K562 (cell line): Measurements from ENCODE around the gene KCNJ4. TPM values are rescaled to one million over a fixed set of nuclear protein-coding genes. Genes with fewer than 3 reads are reported as not detected.

Experiments used
- ATAC-seq: fragments of 200-7000 bp; cut with Tn5 transposase; 3 replicates; pipeline ENCODE4 v1.9.1; 2020; ENCODE audit warnings: moderate library complexity
- BruUV-seq: library from RNA; stranded (reverse); fragments of 400-500 nt; replicated peaks from 2 replicates; lab custom pipeline; 2021; lab: Mats Ljungman, UMichigan
- CTCF ChIA-PET: fragments of 300-600 bp; formaldehyde crosslinking; extraction: SDS; loops from one replicate; lab custom pipeline; 2021; ENCODE audit warnings: low intra/inter-chr PET ratio; lab: Yijun Ruan, JAX
- POLR2A ChIA-PET: fragments of 300-600, 350-650 bp; sonication (Branson Sonifier 250); formaldehyde crosslinking; extraction: SDS; loops from one replicate; lab custom pipeline; 2021; ENCODE audit warnings: antibody characterized with exemption, inconsistent platforms; lab: Yijun Ruan, JAX
- DNase-seq, 4 experiments: peaks; one replicate each; pipeline versions ENCODE4 v3.0.0 to v3.0.0-alpha.2; 2011 to 2018; ENCODE audit warnings: low spot score in 3 of 4, mixed read lengths in 3 of 4; ENCODE audit errors: extremely low read depth in 1 of 4
- FAIRE-seq: peaks from 2 replicates; lab custom pipeline; 2011; peaks lifted over from hg19 to GRCh38; lab: Jason Lieb, UNC
- H2AFZ ChIP-seq: 2 replicates; pipeline ENCODE4 v1.6.0; 2011; ENCODE audit warnings: low read depth, low read length, control low read depth, inconsistent platforms
- H3K27ac ChIP-seq: fragments of 200-600 bp; 3 replicates; pipeline ENCODE4 v1.8.0; 2011; ENCODE audit warnings: low read depth, mild to moderate bottlenecking, control low read depth, inconsistent platforms, low read length, moderate library complexity, mixed read lengths; ENCODE audit errors: extremely low read depth
- H3K27me3 ChIP-seq, 2 experiments: fragments of 300-600 bp in 1 of 2; 2 replicates in 1 of 2; 3 replicates in 1 of 2; pipeline versions ENCODE4 v1.6.0 to v1.8.0; 2011; ENCODE audit warnings: inconsistent platforms in 2 of 2, low read length in 2 of 2, mild to moderate bottlenecking in 1 of 2, mixed read lengths in 1 of 2, moderate library complexity in 1 of 2; ENCODE audit not compliant: control insufficient read depth in 2 of 2, insufficient read depth in 2 of 2
- H3K36me3 ChIP-seq: fragments of 300-600 bp; 3 replicates; pipeline ENCODE4 v1.8.0; 2011; ENCODE audit warnings: mild to moderate bottlenecking, low read length, inconsistent platforms; ENCODE audit not compliant: control insufficient read depth, insufficient read depth
- H3K4me1 ChIP-seq, 2 experiments: fragments of 200-600 bp in 1 of 2; replicated peaks in 1 of 2; 2 replicates in 1 of 2; 3 replicates in 1 of 2; pipeline versions ENCODE4 v1.5.1 to v1.8.0; 2011; ENCODE audit warnings: inconsistent platforms in 2 of 2, low read length in 2 of 2, mild to moderate bottlenecking in 1 of 2, mixed read lengths in 1 of 2, moderate library complexity in 1 of 2; ENCODE audit not compliant: control insufficient read depth in 2 of 2, insufficient read depth in 2 of 2
- H3K4me2 ChIP-seq: 2 replicates; pipeline ENCODE4 v1.6.1; 2011; ENCODE audit warnings: low read length, control low read depth, inconsistent platforms, mixed read lengths; ENCODE audit not compliant: insufficient read depth
- H3K4me3 ChIP-seq: fragments of 200-600 bp; sonication (generic), shearing (Covaris generic); 2 replicates; pipeline ENCODE4 v1.5.1; 2016; ENCODE audit warnings: control low read depth, inconsistent platforms
- H3K79me2 ChIP-seq: fragments of 200-600 bp; 3 replicates; pipeline ENCODE4 v1.8.0; 2011; ENCODE audit warnings: low read length, inconsistent platforms; ENCODE audit not compliant: control insufficient read depth, insufficient read depth
- H3K9ac ChIP-seq, 2 experiments: 2 replicates each; pipeline versions ENCODE4 v1.6.0 to v1.6.1; 2011; ENCODE audit warnings: low read depth in 2 of 2, low read length in 2 of 2, control low read depth in 1 of 2, inconsistent platforms in 1 of 2, mild to moderate bottlenecking in 1 of 2, mixed read lengths in 1 of 2; ENCODE audit not compliant: insufficient read depth in 1 of 2
- H3K9me1 ChIP-seq: one replicate; pipeline ENCODE4 v1.6.0; 2011; ENCODE audit warnings: inconsistent platforms, mild to moderate bottlenecking, low read length, moderate library complexity; ENCODE audit not compliant: control insufficient read depth, insufficient read depth
- H3K9me3 ChIP-seq: replicated peaks from 2 replicates; pipeline ENCODE4 v1.5.1; 2011; ENCODE audit warnings: low read depth, low read length, inconsistent platforms; ENCODE audit not compliant: control insufficient read depth, insufficient read depth
- H4K20me1 ChIP-seq: replicated peaks from 2 replicates; pipeline ENCODE4 v1.6.1; 2011; ENCODE audit warnings: low read length, inconsistent platforms, mixed read lengths; ENCODE audit not compliant: control insufficient read depth, insufficient read depth
- EWSR1 ChIP-seq: fragments of 450-650 bp; IDR thresholded peaks from 2 replicates; pipeline ENCODE4 v1.6.1; 2018; ENCODE audit warnings: borderline replicate concordance, mild to moderate bottlenecking, low read depth, moderate library complexity; ENCODE audit not compliant: partially characterized antibody
- RFX7 ChIP-seq: fragments of 250-450 bp; sonication (Bioruptor Pico); IDR thresholded peaks from 2 replicates; pipeline ENCODE4 v1.5.1; 2021; ENCODE audit warnings: mild to moderate bottlenecking
- SMAD1 ChIP-seq: fragments of 150-350 bp; IDR thresholded peaks from 2 replicates; pipeline ENCODE4 v1.6.1; 2014; ENCODE audit warnings: low read length, low read depth; ENCODE audit not compliant: partially characterized antibody
- ZBTB8A ChIP-seq: fragments of 450-650 bp; IDR thresholded peaks from 2 replicates; pipeline ENCODE4 v1.6.1; 2018; ENCODE audit warnings: mild to moderate bottlenecking, moderate library complexity; ENCODE audit not compliant: partially characterized antibody
- ZC3H4 ChIP-seq: sonication (generic); formaldehyde crosslinking; IDR thresholded peaks from 2 replicates; pipeline ENCODE4 v1.9.0; 2021; ENCODE audit warnings: missing genetic modification reagents, borderline replicate concordance
- ZNF436 ChIP-seq: fragments of 250-450, 450-650 bp; sonication (Bioruptor Pico); formaldehyde crosslinking; IDR thresholded peaks from 2 replicates; pipeline ENCODE4 v1.7.0; 2020; ENCODE audit warnings: mild to moderate bottlenecking
- WGBS: fragments of 100-300 bp; shearing (Covaris generic); methylation state at CpG from one replicate; pipeline ENCODE4 v1.1.6; 2016; ENCODE audit warnings: low coverage, mixed read lengths; ENCODE audit not compliant: insufficient coverage; ENCODE audit errors: missing lambda C conversion rate; 5-methylcytosine and 5-hydroxymethylcytosine counted together
- in situ Hi-C: fragments of 300-500 bp; cut with MboI; formaldehyde crosslinking; loops from 4 replicates; pipeline ENCODE4 v1.15.0; 2018; ENCODE audit warnings: inconsistent platforms, mixed read lengths
- intact Hi-C: fragments of 100-400 bp; cut with micrococcal nuclease; formaldehyde crosslinking; loops from 2 replicates; pipeline ENCODE4 v1.14.2; 2022
- polyA plus RNA-seq, 8 experiments: library from polyadenylated mRNA; depleted of rRNA in 4 of 8; stranded (reverse) in 5 of 8; unstranded in 3 of 8; fragments of >200 nt; fragmentation: Nextera tagmentation in 2 of 8; fragmentation: Illumina TruSeq in 1 of 8; extraction: Ambion mirVana in 2 of 8; extraction: Trizol in 1 of 8; gene quantifications; 2 replicates each; pipeline versions ENCODE4 v1.2.1 to v1.2.3, GENCODE V29; 2011 to 2014; ENCODE audit warnings: inconsistent platforms in 1 of 8, missing spikeins in 1 of 8
- total RNA-seq, 7 experiments: library from RNA; depleted of rRNA in 6 of 7; stranded (reverse); fragments of >200 nt in 6 of 7; fragmentation: Illumina TruSeq in 2 of 7; extraction: Trizol in 2 of 7; gene quantifications; 2 replicates each; pipeline versions ENCODE4 v1.2.1 to v1.2.3, GENCODE V29; 2011 to 2021; ENCODE audit warnings: low replicate concordance in 1 of 7
- TF ChIP-seq, protein P1 (sequence below), 2 experiments: fragments of 450-650 bp; IDR thresholded peaks; 2 replicates each; pipeline ENCODE4 v1.6.1; 2018; ENCODE audit warnings: mild to moderate bottlenecking in 2 of 2, low read depth in 1 of 2; ENCODE audit not compliant: partially characterized antibody in 2 of 2

Gene KCNJ4
- total and polyA plus RNA-seq, 9 of the 15 experiments (the other 6 are each of a cell fraction or from before 2014, with no cell fraction given): 0.07 to 0.55 (median 0.09) TPM; not detected in 4

DNA sequence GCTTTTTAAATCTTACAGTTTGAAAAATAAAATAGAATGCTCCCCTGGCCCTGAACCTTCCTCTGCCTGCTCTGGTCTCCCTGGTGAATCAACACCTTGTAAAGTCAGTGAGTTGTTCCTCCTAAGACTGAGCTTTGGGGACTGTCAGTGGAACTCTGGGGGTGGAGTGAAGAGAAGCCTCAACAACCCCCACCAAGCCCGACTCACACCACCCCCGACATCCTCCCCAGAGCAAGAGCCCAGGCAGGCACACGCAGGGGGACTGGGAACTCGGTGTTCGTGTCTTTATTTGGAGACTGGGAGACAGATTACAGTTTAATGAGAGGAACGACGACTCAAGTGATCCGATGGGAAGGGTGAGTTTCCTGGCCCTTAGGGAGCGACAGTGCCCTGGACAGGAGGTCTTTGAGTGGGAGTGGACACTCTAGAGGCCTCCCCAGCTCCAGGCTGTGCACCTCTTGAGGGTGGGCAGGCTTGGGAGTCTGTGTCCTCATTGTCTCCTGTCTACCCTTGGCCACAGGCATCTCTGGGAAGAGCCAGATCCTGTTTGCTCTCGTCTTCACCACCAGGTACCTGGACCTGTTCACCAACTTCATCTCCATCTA lies 19.1 kb upstream of the KCNJ4 start:
- in situ Hi-C loops: no loop called here

More for the DNA sequence above, 19.1 kb upstream of the KCNJ4 start:
- Histone ChIP-seq H2AFZ (no peak overlapping the region), H3K4me2 (no peak overlapping the region), H3K79me2 (no peaks in the 10 kb centered on the region; the same call in 2 of the 3 replicates), H3K9me3 (no peaks in the 10 kb centered on the region), H3K27ac (no peak overlapping the region), H3K9me1 (no peaks in the 10 kb centered on the region), H3K36me3 (peaks cover 5% of the 10 kb centered on the region; the same call in 2 of the 3 replicates), H3K9ac (peak overlapping the region in 1 of 2 experiments; percentile 27; a peak in 1 of 4 replicates), H3K27me3 (no peaks in the 10 kb centered on the region), H4K20me1 (no peaks in the 10 kb centered on the region), H3K4me3 (no peak overlapping the region), H3K4me1 (peaks cover 0 to 4% of the 10 kb centered on the region in 2 experiments; a peak in 2 of 5 replicates)
- FAIRE-seq: no peak
- 42% methylated on average over 7 of the region's 10 CpGs for WGBS
- no TSS peak for BruUV-seq
- ChIA-PET POLR2A (interaction anchor here (1.4 to 1.7 kb wide), 2 partner anchors 11 to 14 kb away, joined by 3 to 5 read pairs; no protein-coding TSS in a partner anchor), CTCF (no interaction called here)
- DNase-seq: no peak
- no peak; the same call in 1 of the 3 replicates for ATAC-seq
- TF ChIP-seq ZC3H4 (CRISPR knock-in tag) (no peak), EWSR1 (no peak), SMAD1 (no peak), ZBTB8A (no peak), RFX7 (CRISPR knock-in tag) (no peak), ZNF436 (CRISPR knock-in tag) (no peak)
- TF ChIP-seq, protein P1, sequence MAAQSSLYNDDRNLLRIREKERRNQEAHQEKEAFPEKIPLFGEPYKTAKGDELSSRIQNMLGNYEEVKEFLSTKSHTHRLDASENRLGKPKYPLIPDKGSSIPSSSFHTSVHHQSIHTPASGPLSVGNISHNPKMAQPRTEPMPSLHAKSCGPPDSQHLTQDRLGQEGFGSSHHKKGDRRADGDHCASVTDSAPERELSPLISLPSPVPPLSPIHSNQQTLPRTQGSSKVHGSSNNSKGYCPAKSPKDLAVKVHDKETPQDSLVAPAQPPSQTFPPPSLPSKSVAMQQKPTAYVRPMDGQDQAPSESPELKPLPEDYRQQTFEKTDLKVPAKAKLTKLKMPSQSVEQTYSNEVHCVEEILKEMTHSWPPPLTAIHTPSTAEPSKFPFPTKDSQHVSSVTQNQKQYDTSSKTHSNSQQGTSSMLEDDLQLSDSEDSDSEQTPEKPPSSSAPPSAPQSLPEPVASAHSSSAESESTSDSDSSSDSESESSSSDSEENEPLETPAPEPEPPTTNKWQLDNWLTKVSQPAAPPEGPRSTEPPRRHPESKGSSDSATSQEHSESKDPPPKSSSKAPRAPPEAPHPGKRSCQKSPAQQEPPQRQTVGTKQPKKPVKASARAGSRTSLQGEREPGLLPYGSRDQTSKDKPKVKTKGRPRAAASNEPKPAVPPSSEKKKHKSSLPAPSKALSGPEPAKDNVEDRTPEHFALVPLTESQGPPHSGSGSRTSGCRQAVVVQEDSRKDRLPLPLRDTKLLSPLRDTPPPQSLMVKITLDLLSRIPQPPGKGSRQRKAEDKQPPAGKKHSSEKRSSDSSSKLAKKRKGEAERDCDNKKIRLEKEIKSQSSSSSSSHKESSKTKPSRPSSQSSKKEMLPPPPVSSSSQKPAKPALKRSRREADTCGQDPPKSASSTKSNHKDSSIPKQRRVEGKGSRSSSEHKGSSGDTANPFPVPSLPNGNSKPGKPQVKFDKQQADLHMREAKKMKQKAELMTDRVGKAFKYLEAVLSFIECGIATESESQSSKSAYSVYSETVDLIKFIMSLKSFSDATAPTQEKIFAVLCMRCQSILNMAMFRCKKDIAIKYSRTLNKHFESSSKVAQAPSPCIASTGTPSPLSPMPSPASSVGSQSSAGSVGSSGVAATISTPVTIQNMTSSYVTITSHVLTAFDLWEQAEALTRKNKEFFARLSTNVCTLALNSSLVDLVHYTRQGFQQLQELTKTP (IDR thresholded peaks at IDR 0.05; ENCODE audit: low read depth in 1 of 2, partially characterized antibody in 2 of 2): no peak
- intact Hi-C loops: no loop called here
